Testis (tissue), 3 donors: ENCODE data around the gene CARHSP1. TPM values are rescaled to one million over a fixed set of nuclear protein-coding genes. Genes with fewer than 3 reads are reported as not detected.
"Not testable (repeated sequence)": the region's sequence is repeated elsewhere in the genome, so short reads cannot be mapped to it uniquely, and the experiment has no call there.

Source experiments
- DNase-seq: peaks from one replicate; pipeline ENCODE4 v3.0.0-alpha.2; 2019
- H3K27ac ChIP-seq, 2 donors: fragments of 200-600 bp; sonication (generic); one replicate each; pipeline ENCODE4 v1.5.1; 2019
- H3K27me3 ChIP-seq: fragments of 200-600 bp; sonication (generic); one replicate; pipeline ENCODE4 v1.5.1; 2019
- H3K36me3 ChIP-seq: fragments of 200-600 bp; sonication (generic); one replicate; pipeline ENCODE4 v1.5.1; 2017; ENCODE audit warnings: low read depth; ENCODE audit errors: missing control alignments
- H3K4me1 ChIP-seq: fragments of 200-600 bp; sonication (generic); one replicate; pipeline ENCODE4 v1.5.1; 2019
- H3K4me3 ChIP-seq, 2 donors: fragments of 200-600 bp; sonication (generic); one replicate each; pipeline ENCODE4 v1.5.1; 2017 to 2019
- H3K9me3 ChIP-seq: fragments of 200-600 bp; sonication (generic); one replicate; pipeline ENCODE4 v1.5.1; 2017
- POLR2A ChIP-seq: fragments of 450-650 bp; IDR thresholded peaks from one replicate; pipeline ENCODE4 v1.6.1; 2017; ENCODE audit warnings: antibody characterized with exemption, mild to moderate bottlenecking, moderate library complexity
- WGBS, 2 donors: methylation state at CpG; one replicate each; pipeline ENCODE4 v1.1.5; 2018; 5-methylcytosine and 5-hydroxymethylcytosine counted together
- intact Hi-C: fragments of 100-400 bp; cut with DNase I; formaldehyde crosslinking; loops from one replicate; pipeline ENCODE4 v1.15.1; 2023; ENCODE audit warnings: low total_unique reads
- polyA plus RNA-seq: library from polyadenylated mRNA; stranded (reverse); fragments of 350-450 nt; fragmentation: Illumina TruSeq; extraction: RNeasy Lipid Tissue Mini Kit (QIAGEN cat#74804); gene quantifications from one replicate; pipeline ENCODE4 v1.2.3, GENCODE V29; 2014; ENCODE audit warnings: low read depth, low replicate concordance; ENCODE audit not compliant: insufficient read depth
- total RNA-seq, 2 donors: library from RNA; depleted of rRNA; stranded (reverse); fragments of >200 nt; gene quantifications; one replicate each; pipeline ENCODE4 v1.2.3, GENCODE V29; 2016
- TF ChIP-seq, protein P1 (sequence below), 3 experiments: fragments of 450-650 bp in 2 of 3; fragments of 200-600 bp in 1 of 3; sonication (generic) in 1 of 3; IDR thresholded peaks; one replicate each; pipeline ENCODE4 v1.5.1; 2016 to 2019; ENCODE audit warnings: antibody characterized with exemption in 3 of 3, mild to moderate bottlenecking in 2 of 3, moderate library complexity in 1 of 3

CARHSP1 gene
- total and polyA plus RNA-seq, 3 donors from 2014 or later: 241 to 457 (median 437) TPM

GRCh38 chr16:8807189-8807588, 61.6 kb downstream of the CARHSP1 start:
- no peak for DNase-seq
- Histone ChIP-seq H3K27ac (no peak overlapping the region), H3K4me3 (no peak overlapping the region), H3K27me3 (no peaks in the 10 kb centered on the region), H3K4me1 (no peaks in the 10 kb centered on the region), H3K36me3 (no peaks in the 10 kb centered on the region), H3K9me3 (no peaks in the 10 kb centered on the region)
- intact Hi-C loops: no loop called here
- WGBS, 2 donors: 88 to 96% methylated on average over 5 of the region's 5 CpGs
- no peak for TF ChIP-seq POLR2A
- TF ChIP-seq, protein P1, sequence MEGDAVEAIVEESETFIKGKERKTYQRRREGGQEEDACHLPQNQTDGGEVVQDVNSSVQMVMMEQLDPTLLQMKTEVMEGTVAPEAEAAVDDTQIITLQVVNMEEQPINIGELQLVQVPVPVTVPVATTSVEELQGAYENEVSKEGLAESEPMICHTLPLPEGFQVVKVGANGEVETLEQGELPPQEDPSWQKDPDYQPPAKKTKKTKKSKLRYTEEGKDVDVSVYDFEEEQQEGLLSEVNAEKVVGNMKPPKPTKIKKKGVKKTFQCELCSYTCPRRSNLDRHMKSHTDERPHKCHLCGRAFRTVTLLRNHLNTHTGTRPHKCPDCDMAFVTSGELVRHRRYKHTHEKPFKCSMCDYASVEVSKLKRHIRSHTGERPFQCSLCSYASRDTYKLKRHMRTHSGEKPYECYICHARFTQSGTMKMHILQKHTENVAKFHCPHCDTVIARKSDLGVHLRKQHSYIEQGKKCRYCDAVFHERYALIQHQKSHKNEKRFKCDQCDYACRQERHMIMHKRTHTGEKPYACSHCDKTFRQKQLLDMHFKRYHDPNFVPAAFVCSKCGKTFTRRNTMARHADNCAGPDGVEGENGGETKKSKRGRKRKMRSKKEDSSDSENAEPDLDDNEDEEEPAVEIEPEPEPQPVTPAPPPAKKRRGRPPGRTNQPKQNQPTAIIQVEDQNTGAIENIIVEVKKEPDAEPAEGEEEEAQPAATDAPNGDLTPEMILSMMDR (IDR thresholded peaks at IDR 0.05): no peak

- no peak for DNase-seq
- H3K4me1 ChIP-seq: no peaks in the 10 kb centered on the region
- no peak for TF ChIP-seq POLR2A
- no peaks in the 10 kb centered on the region for H3K9me3 ChIP-seq
- no peak overlapping the region for H3K4me3 ChIP-seq
- H3K36me3 ChIP-seq: no peaks in the 10 kb centered on the region
- H3K27ac ChIP-seq: no peak overlapping the region
- intact Hi-C loops: no loop called here
- 94% methylated on average over 13 of the region's 13 CpGs for WGBS, 2 donors
- H3K27me3 ChIP-seq: no peaks in the 10 kb centered on the region
Measured at GRCh38 chr16:8806272-8806983, 62.4 kb downstream of the CARHSP1 start.

- no peak for DNase-seq
- H3K27me3 ChIP-seq: no peaks in the 10 kb centered on the region
- no peak overlapping the region for H3K27ac ChIP-seq
- H3K36me3 ChIP-seq: no peaks in the 10 kb centered on the region
- WGBS, 2 donors: 87 to 92% methylated on average over 6 of the region's 6 CpGs
- no peak overlapping the region for H3K4me3 ChIP-seq
- H3K9me3 ChIP-seq: no peaks in the 10 kb centered on the region
- TF ChIP-seq, protein P1 (IDR thresholded peaks at IDR 0.05): no peak
- no peak for TF ChIP-seq POLR2A
- intact Hi-C loops: no loop called here
- peaks cover 1% of the 10 kb centered on the region for H3K4me1 ChIP-seq
Measured at GRCh38 chr16:8804313-8804712, 64.5 kb downstream of the CARHSP1 start.

DNA sequence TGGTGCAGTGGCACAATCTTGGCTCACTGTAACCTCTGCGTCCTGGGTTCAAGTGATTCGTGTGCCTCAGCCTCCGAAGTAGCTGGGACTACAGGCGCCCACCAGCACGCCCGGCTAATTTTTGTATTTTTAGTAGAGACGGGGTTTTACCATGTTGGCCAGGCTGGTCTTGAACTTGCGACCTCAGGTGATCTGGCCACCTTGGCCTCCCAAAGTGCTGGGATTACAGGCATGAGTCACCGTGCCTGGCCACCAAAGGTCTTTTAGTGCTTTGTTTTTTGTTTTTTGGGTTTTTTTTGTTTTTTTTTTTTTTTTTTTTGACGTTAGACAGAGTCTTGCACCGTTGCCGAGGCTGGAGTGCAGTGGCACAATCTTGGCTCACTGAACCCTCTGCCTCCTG, 65.1 kb downstream of the CARHSP1 start:
- intact Hi-C loops, H3K36me3 ChIP-seq: not testable (repeated sequence)
- 91 to 92% methylated on average over 12 of the region's 12 CpGs for WGBS, 2 donors

More for the DNA sequence above, 65.1 kb downstream of the CARHSP1 start:
- H3K27ac ChIP-seq, H3K4me1 ChIP-seq, H3K4me3 ChIP-seq, H3K27me3 ChIP-seq, DNase-seq, H3K9me3 ChIP-seq: not testable (repeated sequence)

Other genes with a start within 250 kb of the CARHSP1 start
- gene METTL22, start 247.3 kb downstream of the CARHSP1 start, total RNA-seq: 10 to 100 TPM; 74.5 to 93.1 TPM
- gene METTL22, start 247.3 kb downstream of the CARHSP1 start, polyA plus RNA-seq: 85.6 TPM
- gene ABAT, start 194.4 kb downstream of the CARHSP1 start, total RNA-seq: 100 to 1,000 TPM in 1 of 2 donors, 10 to 100 TPM in 1; 71.7 to 108 TPM
- gene ABAT, start 194.4 kb downstream of the CARHSP1 start, polyA plus RNA-seq: 25.3 TPM
- 10 to 100 TPM; 11.6 to 14.3 TPM for gene TMEM186, start 71.4 kb downstream of the CARHSP1 start, total RNA-seq
- 15.5 TPM for gene TMEM186, start 71.4 kb downstream of the CARHSP1 start, polyA plus RNA-seq
- gene PMM2, start 71.2 kb downstream of the CARHSP1 start, total RNA-seq: 10 to 100 TPM; 25.8 to 36.6 TPM
- gene PMM2, start 71.2 kb downstream of the CARHSP1 start, polyA plus RNA-seq: 15.4 TPM
- gene LITAFD, start 13.3 kb upstream of the CARHSP1 start, total RNA-seq: 1 to 10 TPM; 2.2 to 3.8 TPM
- 10.5 TPM for gene LITAFD, start 13.3 kb upstream of the CARHSP1 start, polyA plus RNA-seq
- gene USP7, start 94.9 kb upstream of the CARHSP1 start, total RNA-seq: 100 to 1,000 TPM; 159 to 173 TPM
- gene USP7, start 94.9 kb upstream of the CARHSP1 start, polyA plus RNA-seq: 172 TPM
- gene HAPSTR1, start 222.6 kb upstream of the CARHSP1 start, total RNA-seq: 10 to 100 TPM; 68.8 to 75.7 TPM
- 37.5 TPM for gene HAPSTR1, start 222.6 kb upstream of the CARHSP1 start, polyA plus RNA-seq